Stimulated activated CD8-positive, alpha-beta memory T cell treated with anti-CD3 and anti-CD28 coated beads, Interleukin-4, amount 100 ng/mL, for 4 hours (primary cell): ENCODE results near the gene WEE1.
"Not testable (repeated sequence)": the region's sequence is repeated elsewhere in the genome, so short reads cannot be mapped to it uniquely, and the experiment has no call there.

ENCODE experiments used
- DNase-seq, 2 donors: peaks; one replicate each; pipeline ENCODE4 v3.0.0-alpha.2; 2020; ENCODE audit warnings: low read depth in 2 of 2, low spot score in 1 of 2

The WEE1 gene

GRCh38 chr11:9622353-9622752 lies 48.9 kb downstream of the WEE1 start:
- not testable (repeated sequence) for DNase-seq

GRCh38 chr11:9623053-9623452 lies 49.6 kb downstream of the WEE1 start:
- not testable (repeated sequence) for DNase-seq

- DNase-seq: no peak
Observed at GRCh38 chr11:9624448-9624847, 51.0 kb downstream of the WEE1 start.

GRCh38 chr11:9625162-9625561 lies 51.7 kb downstream of the WEE1 start:
- no peak for DNase-seq

GRCh38 chr11:9625728-9626127 lies 52.3 kb downstream of the WEE1 start:
- DNase-seq: no peak

- no peak for DNase-seq
Observed at GRCh38 chr11:9626496-9627394, 53.3 kb downstream of the WEE1 start.

GRCh38 chr11:9629064-9629463 lies 55.6 kb downstream of the WEE1 start:
- no peak for DNase-seq

- DNase-seq: no peak
Observed at GRCh38 chr11:9633679-9634078, 60.2 kb downstream of the WEE1 start.

- no peak for DNase-seq
Observed at GRCh38 chr11:9636691-9637090, 63.2 kb downstream of the WEE1 start.

- DNase-seq: no peak
Observed at GRCh38 chr11:9639099-9639498, 65.6 kb downstream of the WEE1 start.
